Measurements from ENCODE around the gene ADORA1. TPM values are rescaled to one million over a fixed set of nuclear protein-coding genes. Genes with fewer than 3 reads are reported as not detected.

ADORA1 gene
- total and polyA plus RNA-seq, 2 donors from 2014 or later = 4.9 to 21.2 TPM

DNA sequence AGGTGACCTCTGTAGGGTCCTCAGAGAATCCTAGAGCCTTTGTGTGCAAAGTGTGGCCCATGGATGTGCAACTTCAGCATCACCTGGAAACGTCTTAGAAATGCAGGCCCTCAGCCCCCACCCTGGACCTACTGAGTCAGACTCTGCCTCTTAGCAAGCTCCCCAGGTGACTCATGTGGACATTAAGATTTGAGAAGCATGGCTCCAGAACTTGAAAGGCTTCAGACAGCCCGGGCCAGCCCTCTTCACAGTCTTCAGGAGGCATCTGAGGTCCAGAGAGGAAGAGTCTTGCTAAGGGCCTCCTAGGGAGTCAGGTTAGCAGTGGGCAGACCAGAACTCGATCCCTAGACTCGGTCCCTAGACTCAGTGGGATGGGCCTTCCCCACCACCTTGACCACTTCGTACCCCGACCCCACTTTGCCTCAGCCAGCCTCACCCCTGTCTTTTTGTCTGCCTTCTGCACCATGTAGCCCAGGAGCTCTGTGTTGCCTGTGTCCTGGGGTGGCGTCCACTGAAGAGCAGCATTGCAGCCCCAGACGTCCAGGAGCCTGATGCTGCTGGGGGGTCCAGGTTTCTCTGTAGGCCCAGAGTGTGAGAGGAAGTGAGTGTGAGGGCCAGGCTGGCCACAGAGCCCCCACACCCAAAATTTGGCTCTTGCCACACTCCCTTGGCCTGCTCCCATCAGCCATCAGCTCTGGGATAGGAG lies 43.3 kb downstream of the ADORA1 start:
- Histone ChIP-seq H3K9ac (ENCODE audit: low read length in 3 of 3) (no peak overlapping the region), H3K27me3 (ENCODE audit: control insufficient read depth, insufficient read depth, low read length) (no peaks in the 10 kb centered on the region), H3K4me3 (ENCODE audit: low read length in 3 of 3) (no peak overlapping the region), H3K4me1 (ENCODE audit: control insufficient read depth in 2 of 3, insufficient read depth in 2 of 3, low read depth in 1 of 3, low read length in 3 of 3) (peaks cover 0 to 5% (median 0%) of the 10 kb centered on the region in 3 donors), H3K9me3 (ENCODE audit: control insufficient read depth in 2 of 3, insufficient read depth in 1 of 3, low read length in 3 of 3) (no peaks in the 10 kb centered on the region), H3K36me3 (ENCODE audit: control insufficient read depth in 2 of 3, insufficient read depth in 3 of 3, low read length in 3 of 3) (no peaks in the 10 kb centered on the region), H3K27ac (ENCODE audit: low read depth in 2 of 2, low read length in 2 of 2) (no peak overlapping the region)
- DNase-seq (peak in 1 of 5 donors; percentile 26), FAIRE-seq (no peak)
- TF ChIP-seq, protein P1, sequence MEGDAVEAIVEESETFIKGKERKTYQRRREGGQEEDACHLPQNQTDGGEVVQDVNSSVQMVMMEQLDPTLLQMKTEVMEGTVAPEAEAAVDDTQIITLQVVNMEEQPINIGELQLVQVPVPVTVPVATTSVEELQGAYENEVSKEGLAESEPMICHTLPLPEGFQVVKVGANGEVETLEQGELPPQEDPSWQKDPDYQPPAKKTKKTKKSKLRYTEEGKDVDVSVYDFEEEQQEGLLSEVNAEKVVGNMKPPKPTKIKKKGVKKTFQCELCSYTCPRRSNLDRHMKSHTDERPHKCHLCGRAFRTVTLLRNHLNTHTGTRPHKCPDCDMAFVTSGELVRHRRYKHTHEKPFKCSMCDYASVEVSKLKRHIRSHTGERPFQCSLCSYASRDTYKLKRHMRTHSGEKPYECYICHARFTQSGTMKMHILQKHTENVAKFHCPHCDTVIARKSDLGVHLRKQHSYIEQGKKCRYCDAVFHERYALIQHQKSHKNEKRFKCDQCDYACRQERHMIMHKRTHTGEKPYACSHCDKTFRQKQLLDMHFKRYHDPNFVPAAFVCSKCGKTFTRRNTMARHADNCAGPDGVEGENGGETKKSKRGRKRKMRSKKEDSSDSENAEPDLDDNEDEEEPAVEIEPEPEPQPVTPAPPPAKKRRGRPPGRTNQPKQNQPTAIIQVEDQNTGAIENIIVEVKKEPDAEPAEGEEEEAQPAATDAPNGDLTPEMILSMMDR (IDR thresholded peaks at IDR 0.05; ENCODE audit: borderline replicate concordance, extremely low read depth, insufficient read depth) = no peak
- intact Hi-C loops (cut with DNase I) = no loop called here

DNA sequence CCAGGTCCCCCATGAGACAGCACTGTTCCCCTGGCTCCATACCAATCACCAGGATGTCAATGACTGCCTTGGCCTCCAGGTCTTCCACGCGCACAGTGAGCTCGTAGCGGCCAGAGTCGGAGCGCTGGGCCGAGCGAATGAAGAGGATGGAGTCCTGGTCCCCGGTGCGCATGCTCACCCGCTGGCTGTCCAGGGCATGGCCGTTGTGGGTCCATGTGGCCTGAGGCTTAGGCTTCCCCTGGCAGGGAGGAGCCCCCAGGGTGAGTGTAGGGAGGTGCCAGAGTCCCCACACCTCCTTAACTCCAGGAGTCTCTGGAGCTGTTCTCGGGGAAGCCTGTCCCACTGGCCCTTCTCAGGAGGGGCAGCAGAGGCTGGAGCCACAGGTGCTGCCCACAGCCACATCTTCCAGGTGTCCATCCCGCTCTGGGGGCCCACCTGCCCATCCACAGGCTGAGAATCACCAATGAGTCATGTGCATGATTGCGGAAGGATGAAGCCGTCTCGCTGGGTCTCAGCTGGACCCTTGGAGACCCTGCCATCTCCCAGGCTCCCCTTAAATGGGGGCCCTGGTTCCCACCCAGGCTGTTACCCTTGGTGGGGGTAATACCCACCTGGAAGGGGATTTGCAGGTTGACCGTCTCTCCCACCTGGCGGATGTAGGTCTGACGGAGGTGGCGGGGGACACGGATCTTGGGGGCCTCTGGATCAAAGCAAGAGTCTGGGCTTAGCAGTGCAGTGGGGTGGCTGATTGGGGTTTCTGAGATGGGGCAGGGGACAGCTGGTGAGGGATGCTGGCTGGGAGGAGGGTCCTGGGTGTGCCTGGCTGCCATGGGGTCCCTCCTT lies 44.0 kb downstream of the ADORA1 start:
- intact Hi-C loops (cut with DNase I) = no loop called here
- no peak overlapping the region for H3K4me3 ChIP-seq (ENCODE audit: low read length in 3 of 3)
- no peak overlapping the region for H3K9ac ChIP-seq (ENCODE audit: low read length in 3 of 3)
- H3K36me3 ChIP-seq (ENCODE audit: control insufficient read depth in 2 of 3, insufficient read depth in 3 of 3, low read length in 3 of 3) = no peaks in the 10 kb centered on the region
- H3K27ac ChIP-seq (ENCODE audit: low read depth in 2 of 2, low read length in 2 of 2) = no peak overlapping the region
- H3K9me3 ChIP-seq (ENCODE audit: control insufficient read depth in 2 of 3, insufficient read depth in 1 of 3, low read length in 3 of 3) = no peaks in the 10 kb centered on the region
- H3K27me3 ChIP-seq (ENCODE audit: control insufficient read depth, insufficient read depth, low read length) = no peaks in the 10 kb centered on the region
- no peak for FAIRE-seq
- DNase-seq = peak in 1 of 5 donors; percentile 76
- TF ChIP-seq, protein P1 (IDR thresholded peaks at IDR 0.05; ENCODE audit: borderline replicate concordance, extremely low read depth, insufficient read depth) = no peak
- H3K4me1 ChIP-seq (ENCODE audit: control insufficient read depth in 2 of 3, insufficient read depth in 2 of 3, low read depth in 1 of 3, low read length in 3 of 3) = peaks cover 0 to 10% (median under 1%) of the 10 kb centered on the region in 3 donors

DNA sequence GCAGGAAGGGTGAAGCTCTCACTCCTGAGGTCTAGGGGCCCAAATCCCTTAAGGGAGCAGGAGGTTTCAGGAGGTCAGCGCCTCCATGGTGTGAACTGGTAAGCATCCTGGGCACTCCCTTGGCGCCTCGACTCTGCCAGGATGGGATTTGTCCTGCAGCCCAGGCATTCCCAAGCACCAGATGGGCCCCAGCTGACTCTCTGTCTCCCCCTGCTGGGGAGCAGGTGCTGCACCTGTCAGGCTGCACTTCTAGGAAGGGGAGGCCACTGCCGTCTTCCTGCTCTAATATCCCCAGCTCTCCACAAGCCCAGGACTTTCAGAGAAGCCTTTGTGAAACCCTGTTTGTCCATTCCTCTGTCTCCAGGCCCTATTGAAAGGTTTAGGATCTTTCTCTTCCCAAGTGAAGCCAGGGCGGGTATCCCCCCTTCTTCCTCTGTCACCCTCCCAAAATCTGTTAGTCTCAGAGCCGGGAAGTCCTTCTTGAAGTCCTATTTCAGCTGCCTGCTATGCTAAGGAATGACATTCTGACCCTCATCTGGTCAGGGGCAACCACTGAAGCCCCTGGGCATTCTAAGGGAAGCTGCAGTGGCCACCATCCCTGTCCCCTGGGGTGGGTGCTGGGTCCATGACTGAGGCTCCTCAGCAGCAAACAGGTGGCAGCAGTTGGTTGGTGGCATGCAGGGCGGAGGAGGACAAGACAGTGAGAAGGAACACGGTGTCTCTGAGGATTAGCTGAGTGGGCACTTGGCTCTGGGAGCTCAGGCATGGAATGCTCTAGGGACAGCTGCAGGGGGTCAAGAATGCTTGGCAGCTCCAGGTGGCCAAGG lies 44.9 kb downstream of the ADORA1 start:
- TF ChIP-seq, protein P1 (IDR thresholded peaks at IDR 0.05; ENCODE audit: borderline replicate concordance, extremely low read depth, insufficient read depth) = peak; percentile 81
- Histone ChIP-seq H3K4me1 (ENCODE audit: control insufficient read depth in 2 of 3, insufficient read depth in 2 of 3, low read depth in 1 of 3, low read length in 3 of 3) (peaks cover 2 to 12% (median 4%) of the 10 kb centered on the region in 3 donors), H3K4me3 (ENCODE audit: low read length in 3 of 3) (no peak overlapping the region), H3K9me3 (ENCODE audit: control insufficient read depth in 2 of 3, insufficient read depth in 1 of 3, low read length in 3 of 3) (no peaks in the 10 kb centered on the region), H3K36me3 (ENCODE audit: control insufficient read depth in 2 of 3, insufficient read depth in 3 of 3, low read length in 3 of 3) (no peaks in the 10 kb centered on the region), H3K27ac (ENCODE audit: low read depth in 2 of 2, low read length in 2 of 2) (no peak overlapping the region), H3K27me3 (ENCODE audit: control insufficient read depth, insufficient read depth, low read length) (no peaks in the 10 kb centered on the region), H3K9ac (ENCODE audit: low read length in 3 of 3) (no peak overlapping the region)
- FAIRE-seq (no peak), DNase-seq (peak in 3 of 5 donors; percentile 56 to 79 (median 60))
- intact Hi-C loops (cut with DNase I) = no loop called here
